ENCODE results near the gene CACNB2.

DNA sequence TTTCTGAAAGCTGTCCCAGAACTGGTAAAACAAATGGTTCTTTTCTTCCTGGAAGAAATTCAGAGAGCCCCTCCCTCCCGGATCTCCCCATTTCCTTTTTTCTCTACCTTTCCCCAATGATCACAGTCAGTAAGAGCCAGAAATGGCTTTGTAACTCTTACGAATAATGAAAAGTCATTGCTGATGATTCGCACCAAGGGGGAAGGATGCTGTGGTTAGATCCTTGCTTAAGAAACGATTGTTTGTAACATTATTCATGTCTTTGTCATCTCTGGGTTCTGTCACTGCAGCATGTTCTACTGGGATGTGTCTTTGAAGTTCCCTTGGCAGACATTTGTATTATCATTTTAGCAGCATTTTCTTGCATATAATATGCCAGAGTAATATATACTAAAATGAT lies 138.9 kb downstream of the CACNB2 start:
- TF ChIP-seq, protein P1, sequence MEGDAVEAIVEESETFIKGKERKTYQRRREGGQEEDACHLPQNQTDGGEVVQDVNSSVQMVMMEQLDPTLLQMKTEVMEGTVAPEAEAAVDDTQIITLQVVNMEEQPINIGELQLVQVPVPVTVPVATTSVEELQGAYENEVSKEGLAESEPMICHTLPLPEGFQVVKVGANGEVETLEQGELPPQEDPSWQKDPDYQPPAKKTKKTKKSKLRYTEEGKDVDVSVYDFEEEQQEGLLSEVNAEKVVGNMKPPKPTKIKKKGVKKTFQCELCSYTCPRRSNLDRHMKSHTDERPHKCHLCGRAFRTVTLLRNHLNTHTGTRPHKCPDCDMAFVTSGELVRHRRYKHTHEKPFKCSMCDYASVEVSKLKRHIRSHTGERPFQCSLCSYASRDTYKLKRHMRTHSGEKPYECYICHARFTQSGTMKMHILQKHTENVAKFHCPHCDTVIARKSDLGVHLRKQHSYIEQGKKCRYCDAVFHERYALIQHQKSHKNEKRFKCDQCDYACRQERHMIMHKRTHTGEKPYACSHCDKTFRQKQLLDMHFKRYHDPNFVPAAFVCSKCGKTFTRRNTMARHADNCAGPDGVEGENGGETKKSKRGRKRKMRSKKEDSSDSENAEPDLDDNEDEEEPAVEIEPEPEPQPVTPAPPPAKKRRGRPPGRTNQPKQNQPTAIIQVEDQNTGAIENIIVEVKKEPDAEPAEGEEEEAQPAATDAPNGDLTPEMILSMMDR (IDR thresholded peaks at IDR 0.05; ENCODE audit: poor library complexity) = no peak
- TF ChIP-seq EZH2phosphoT487 (IDR thresholded peaks at IDR 0.05; ENCODE audit: low read depth, severe bottlenecking, unreplicated experiment) (no peak), EZH2 (IDR thresholded peaks at IDR 0.05; ENCODE audit: borderline replicate concordance) (no peak)

Measured in hepatocyte (in vitro differentiated cells).